GM12892 (cell line): Measurements from ENCODE around the gene CPSF6.

ENCODE experiments used
- POLR2A ChIP-seq: IDR thresholded peaks from 2 replicates; pipeline ENCODE4 v1.6.1; 2011; ENCODE audit warnings: low read depth, low read length, control low read depth
- POLR2AphosphoS5 ChIP-seq: IDR thresholded peaks from 2 replicates; pipeline ENCODE4 v1.6.1; 2011; ENCODE audit warnings: low read depth, low read length, control low read depth
- TAF1 ChIP-seq: IDR thresholded peaks from 2 replicates; pipeline ENCODE4 v1.6.1; 2011; ENCODE audit warnings: low read depth, mild to moderate bottlenecking, control low read depth, low read length, borderline replicate concordance

GRCh38 chr12:69239922-69240630 lies 707 bp downstream of the CPSF6 start:
- TF ChIP-seq POLR2A (no peak), POLR2AphosphoS5 (no peak), TAF1 (0 out of 2 replicates have a peak, but pooled peaks have one; percentile 15)
